ENCODE measurements around the gene ARMC9. TPM values are rescaled to one million over a fixed set of nuclear protein-coding genes. Genes with fewer than 3 reads are reported as not detected.

ARMC9 gene
- total and polyA plus RNA-seq, 4 donors = 20.5 to 51.6 (median 38.6) TPM

GRCh38 chr2:231380991-231381847, 182.8 kb downstream of the ARMC9 start:
- H3K27ac ChIP-seq (ENCODE audit: low read depth in 1 of 2, low read length in 1 of 2) = no peak overlapping the region
- H3K9ac ChIP-seq (ENCODE audit: insufficient read depth in 1 of 2, low read length in 2 of 2) = no peak overlapping the region
- 90 to 91% methylated on average over 5 of the region's 5 CpGs for WGBS, 2 donors
- peaks cover 0 to 4% (median 3%) of the 10 kb centered on the region in 4 donors for H3K9me3 ChIP-seq (ENCODE audit: control insufficient read depth in 4 of 4, insufficient read depth in 3 of 4, low read length in 3 of 4)
- H3K27me3 ChIP-seq (ENCODE audit: control insufficient read depth in 3 of 3, insufficient read depth in 3 of 3, low read length in 2 of 3) = peaks cover 0 to 3% (median 0%) of the 10 kb centered on the region in 3 donors
- H3K4me1 ChIP-seq (ENCODE audit: control insufficient read depth in 5 of 5, insufficient read depth in 5 of 5, low read length in 5 of 5) = no peaks in the 10 kb centered on the region
- no peak for TF ChIP-seq CTCF (IDR thresholded peaks at IDR 0.05; ENCODE audit: control extremely low read depth, extremely low read depth)
- DNase-seq = no peak
- no peak for ATAC-seq (ENCODE audit: insufficient read depth, low FRiP score)
- peaks cover 0 to 1% (median 0%) of the 10 kb centered on the region in 4 donors for H3K36me3 ChIP-seq (ENCODE audit: control insufficient read depth in 4 of 4, insufficient read depth in 4 of 4, low read length in 4 of 4)
- H3K4me3 ChIP-seq = no peak overlapping the region

- Histone ChIP-seq H3K4me1 (ENCODE audit: control insufficient read depth in 5 of 5, insufficient read depth in 5 of 5, low read length in 5 of 5) (no peaks in the 10 kb centered on the region), H3K27me3 (ENCODE audit: control insufficient read depth in 3 of 3, insufficient read depth in 3 of 3, low read length in 2 of 3) (no peaks in the 10 kb centered on the region), H3K27ac (ENCODE audit: low read depth in 1 of 2, low read length in 1 of 2) (no peak overlapping the region), H3K9ac (ENCODE audit: insufficient read depth in 1 of 2, low read length in 2 of 2) (no peak overlapping the region), H3K36me3 (ENCODE audit: control insufficient read depth in 4 of 4, insufficient read depth in 4 of 4, low read length in 4 of 4) (peaks cover 0 to 1% (median 0%) of the 10 kb centered on the region in 4 donors), H3K4me3 (no peak overlapping the region), H3K9me3 (ENCODE audit: control insufficient read depth in 4 of 4, insufficient read depth in 3 of 4, low read length in 3 of 4) (peaks cover 0 to 4% (median 3%) of the 10 kb centered on the region in 4 donors)
- WGBS, 2 donors = 91 to 95% methylated on average over 8 of the region's 8 CpGs
- ATAC-seq (ENCODE audit: insufficient read depth, low FRiP score) (no peak), DNase-seq (no peak)
- no peak for TF ChIP-seq CTCF (IDR thresholded peaks at IDR 0.05; ENCODE audit: control extremely low read depth, extremely low read depth)
Measured at GRCh38 chr2:231382116-231382515, 183.7 kb downstream of the ARMC9 start.

GRCh38 chr2:231383416-231384108, 185.1 kb downstream of the ARMC9 start:
- Histone ChIP-seq H3K4me3 (no peak overlapping the region), H3K4me1 (ENCODE audit: control insufficient read depth in 5 of 5, insufficient read depth in 5 of 5, low read length in 5 of 5) (peaks cover 0 to 5% (median 0%) of the 10 kb centered on the region in 5 donors), H3K9ac (ENCODE audit: insufficient read depth in 1 of 2, low read length in 2 of 2) (no peak overlapping the region), H3K27me3 (ENCODE audit: control insufficient read depth in 3 of 3, insufficient read depth in 3 of 3, low read length in 2 of 3) (no peaks in the 10 kb centered on the region), H3K9me3 (ENCODE audit: control insufficient read depth in 4 of 4, insufficient read depth in 3 of 4, low read length in 3 of 4) (peaks cover 0 to 4% (median 3%) of the 10 kb centered on the region in 4 donors), H3K27ac (ENCODE audit: low read depth in 1 of 2, low read length in 1 of 2) (no peak overlapping the region), H3K36me3 (ENCODE audit: control insufficient read depth in 4 of 4, insufficient read depth in 4 of 4, low read length in 4 of 4) (no peaks in the 10 kb centered on the region)
- WGBS, 2 donors = 49 to 66% methylated on average over 15 of the region's 15 CpGs
- DNase-seq = no peak
- ATAC-seq (ENCODE audit: insufficient read depth, low FRiP score) = no peak
- TF ChIP-seq CTCF (IDR thresholded peaks at IDR 0.05; ENCODE audit: control extremely low read depth, extremely low read depth) = no peak

All from lung (tissue), 12 donors.